IPS-15b (cell line): Measurements from ENCODE around the gene KIF1B.

ENCODE experiments used
- H3K27me3 ChIP-seq: one replicate; pipeline ENCODE4 v1.6.1; 2013; ENCODE audit warnings: low read length; ENCODE audit not compliant: control insufficient read depth, insufficient read depth
- H3K36me3 ChIP-seq: one replicate; pipeline ENCODE4 v1.6.1; 2013; ENCODE audit warnings: low read length; ENCODE audit not compliant: control insufficient read depth, insufficient read depth
- H3K4me1 ChIP-seq: one replicate; pipeline ENCODE4 v1.6.1; 2013; ENCODE audit warnings: mild to moderate bottlenecking, low read length; ENCODE audit not compliant: control insufficient read depth, insufficient read depth
- H3K4me3 ChIP-seq: one replicate; pipeline ENCODE4 v1.5.1; 2013; ENCODE audit warnings: low read depth, low read length
- H3K9ac ChIP-seq: one replicate; pipeline ENCODE4 v1.6.1; 2013; ENCODE audit warnings: low read depth, mild to moderate bottlenecking, low read length
- H3K9me3 ChIP-seq: one replicate; pipeline ENCODE4 v1.6.1; 2013; ENCODE audit warnings: mild to moderate bottlenecking, low read length; ENCODE audit not compliant: control insufficient read depth, insufficient read depth

The KIF1B gene

GRCh38 chr1:10267319-10267718 lies 56.9 kb downstream of the KIF1B start:
- peaks cover 4% of the 10 kb centered on the region for H3K36me3 ChIP-seq
- H3K4me3 ChIP-seq = no peak overlapping the region
- H3K9ac ChIP-seq = no peak overlapping the region
- no peaks in the 10 kb centered on the region for H3K9me3 ChIP-seq
- H3K27me3 ChIP-seq = no peaks in the 10 kb centered on the region
- no peaks in the 10 kb centered on the region for H3K4me1 ChIP-seq

GRCh38 chr1:10267921-10268320 lies 57.6 kb downstream of the KIF1B start:
- H3K4me3 ChIP-seq = no peak overlapping the region
- peaks cover 4% of the 10 kb centered on the region for H3K36me3 ChIP-seq
- no peaks in the 10 kb centered on the region for H3K27me3 ChIP-seq
- H3K9ac ChIP-seq = no peak overlapping the region
- H3K9me3 ChIP-seq = no peaks in the 10 kb centered on the region
- H3K4me1 ChIP-seq = no peaks in the 10 kb centered on the region

GRCh38 chr1:10271090-10271489 lies 60.7 kb downstream of the KIF1B start:
- no peak overlapping the region for H3K9ac ChIP-seq
- H3K36me3 ChIP-seq = peaks cover 6% of the 10 kb centered on the region
- no peaks in the 10 kb centered on the region for H3K27me3 ChIP-seq
- H3K4me1 ChIP-seq = no peaks in the 10 kb centered on the region
- H3K9me3 ChIP-seq = no peaks in the 10 kb centered on the region
- no peak overlapping the region for H3K4me3 ChIP-seq

GRCh38 chr1:10271869-10272268 lies 61.5 kb downstream of the KIF1B start:
- Histone ChIP-seq H3K36me3 (peaks cover 6% of the 10 kb centered on the region), H3K9me3 (no peaks in the 10 kb centered on the region), H3K4me3 (no peak overlapping the region), H3K4me1 (no peaks in the 10 kb centered on the region), H3K27me3 (no peaks in the 10 kb centered on the region), H3K9ac (no peak overlapping the region)

- peaks cover 7% of the 10 kb centered on the region for H3K36me3 ChIP-seq
- H3K4me1 ChIP-seq = no peaks in the 10 kb centered on the region
- H3K4me3 ChIP-seq = no peak overlapping the region
- no peaks in the 10 kb centered on the region for H3K27me3 ChIP-seq
- no peak overlapping the region for H3K9ac ChIP-seq
- no peaks in the 10 kb centered on the region for H3K9me3 ChIP-seq
These were observed 61.9 kb downstream of the KIF1B start for GRCh38 chr1:10272274-10272673.

- Histone ChIP-seq H3K27me3 (no peaks in the 10 kb centered on the region), H3K9ac (no peak overlapping the region), H3K4me1 (no peaks in the 10 kb centered on the region), H3K4me3 (no peak overlapping the region), H3K36me3 (peaks cover 14% of the 10 kb centered on the region), H3K9me3 (no peaks in the 10 kb centered on the region)
These were observed 68.5 kb downstream of the KIF1B start for GRCh38 chr1:10278880-10279279.

GRCh38 chr1:10280439-10281350 lies 70.3 kb downstream of the KIF1B start:
- no peak overlapping the region for H3K9ac ChIP-seq
- no peaks in the 10 kb centered on the region for H3K4me1 ChIP-seq
- H3K27me3 ChIP-seq = no peaks in the 10 kb centered on the region
- H3K36me3 ChIP-seq = peaks cover 13% of the 10 kb centered on the region
- no peak overlapping the region for H3K4me3 ChIP-seq
- H3K9me3 ChIP-seq = no peaks in the 10 kb centered on the region

GRCh38 chr1:10283318-10283984 lies 73.1 kb downstream of the KIF1B start:
- Histone ChIP-seq H3K27me3 (no peaks in the 10 kb centered on the region), H3K9me3 (no peaks in the 10 kb centered on the region)

GRCh38 chr1:10286244-10286643 lies 75.9 kb downstream of the KIF1B start:
- H3K9me3 ChIP-seq = no peaks in the 10 kb centered on the region
- H3K36me3 ChIP-seq = peaks cover 10% of the 10 kb centered on the region
- no peak overlapping the region for H3K9ac ChIP-seq
- H3K4me1 ChIP-seq = no peaks in the 10 kb centered on the region
- H3K4me3 ChIP-seq = no peak overlapping the region
- no peaks in the 10 kb centered on the region for H3K27me3 ChIP-seq

More at GRCh38 chr1:10283318-10283984, 73.1 kb downstream of the KIF1B start:
- Histone ChIP-seq H3K4me1 (no peaks in the 10 kb centered on the region), H3K4me3 (no peak overlapping the region), H3K36me3 (peaks cover 7% of the 10 kb centered on the region), H3K9ac (no peak overlapping the region)

GRCh38 chr1:10287023-10287645 lies 76.8 kb downstream of the KIF1B start:
- no peaks in the 10 kb centered on the region for H3K4me1 ChIP-seq
- H3K36me3 ChIP-seq = peaks cover 6% of the 10 kb centered on the region
- no peaks in the 10 kb centered on the region for H3K27me3 ChIP-seq
- H3K9me3 ChIP-seq = no peaks in the 10 kb centered on the region
- no peak overlapping the region for H3K9ac ChIP-seq
- no peak overlapping the region for H3K4me3 ChIP-seq

- H3K4me3 ChIP-seq = no peak overlapping the region
- H3K9ac ChIP-seq = no peak overlapping the region
- H3K9me3 ChIP-seq = no peaks in the 10 kb centered on the region
- H3K4me1 ChIP-seq = no peaks in the 10 kb centered on the region
- no peaks in the 10 kb centered on the region for H3K27me3 ChIP-seq
- H3K36me3 ChIP-seq = peaks cover 6% of the 10 kb centered on the region
These were observed 77.8 kb downstream of the KIF1B start for GRCh38 chr1:10288029-10288615.
